Measurements from ENCODE around the gene CLBA1. TPM values are rescaled to one million over a fixed set of nuclear protein-coding genes. Genes with fewer than 3 reads are reported as not detected.

CLBA1 gene
- total and polyA plus RNA-seq, 2 experiments from 2014 or later = 1.6 to 1.8 TPM

GRCh38 chr14:104967386-104968152 is 18.0 kb upstream of the CLBA1 start (continued):
- TF ChIP-seq REST (IDR thresholded peaks at IDR 0.05; ENCODE audit: unreplicated experiment) = no peak
- no peak for TF ChIP-seq ZNF331 (CRISPR knock-in tag; IDR thresholded peaks at IDR 0.05; ENCODE audit: low read depth)
- TF ChIP-seq NANOG (IDR thresholded peaks at IDR 0.05; ENCODE audit: borderline replicate concordance) = no peak
- TF ChIP-seq JUNB (IDR thresholded peaks at IDR 0.05; ENCODE audit: unreplicated experiment) = no peak
- no peak for TF ChIP-seq STAT1 (IDR thresholded peaks at IDR 0.05; ENCODE audit: unreplicated experiment)
- TF ChIP-seq EZH2phosphoT487 (IDR thresholded peaks at IDR 0.05; ENCODE audit: unreplicated experiment) = no peak
- no peak for TF ChIP-seq ZNF114 (CRISPR knock-in tag; IDR thresholded peaks at IDR 0.05)

- Mint-ChIP-seq H3K27ac (no peak overlapping the region), H3K27me3 (ENCODE audit: insufficient read depth, low read depth, poor library complexity) (peaks cover 15% of the 10 kb centered on the region), H3K4me3 (peak overlapping the region; percentile 68), H3K4me1 (peaks cover 10% of the 10 kb centered on the region; the same call in 2 of the 3 replicates), H3K9me3 (no peaks in the 10 kb centered on the region), H3K36me3 (ENCODE audit: low read depth) (no peaks in the 10 kb centered on the region)
- Histone ChIP-seq H3K4me2 (peak overlapping the region; percentile 89), H4K20me1 (replicated peaks; ENCODE audit: insufficient read depth) (no peaks in the 10 kb centered on the region), H3K79me2 (replicated peaks; ENCODE audit: insufficient read depth) (no peaks in the 10 kb centered on the region), H3K36me3 (ENCODE audit: insufficient read depth) (no peaks in the 10 kb centered on the region), H3F3A (replicated peaks; ENCODE audit: low read depth) (no peaks in the 10 kb centered on the region), H3K4me1 (ENCODE audit: insufficient read depth) (peaks cover 13% of the 10 kb centered on the region; the same call in 1 of the 2 replicates), H3K4me3 (peak overlapping the region; percentile 61), H3K27me3 (ENCODE audit: insufficient read depth) (no peaks in the 10 kb centered on the region), H2AFZ (peak overlapping the region; percentile 97), H3K27ac (ENCODE audit: low read depth) (no peak overlapping the region), H3K9me2 (ENCODE audit: insufficient read depth) (no peaks in the 10 kb centered on the region)
- TF ChIP-seq ETS1 (IDR thresholded peaks at IDR 0.05) (no peak), ZNF462 (CRISPR knock-in tag; IDR thresholded peaks at IDR 0.05) (no peak), CTCF (conservative IDR thresholded peaks at IDR 0.05; ENCODE audit: low read depth in 2 of 2) (no peak), NANOG (IDR thresholded peaks at IDR 0.05; ENCODE audit: borderline replicate concordance) (no peak), CREB1 (CRISPR knock-in tag; IDR thresholded peaks at IDR 0.05; ENCODE audit: low read depth) (no peak), JUNB (IDR thresholded peaks at IDR 0.05; ENCODE audit: unreplicated experiment) (no peak), STAT1 (IDR thresholded peaks at IDR 0.05; ENCODE audit: unreplicated experiment) (no peak), ZNF114 (CRISPR knock-in tag; IDR thresholded peaks at IDR 0.05) (no peak), EZH2phosphoT487 (IDR thresholded peaks at IDR 0.05; ENCODE audit: unreplicated experiment) (no peak)
- ATAC-seq = peak; percentile 73
- DNase-seq (ENCODE audit: low spot score) = peak; percentile 73
Observed at GRCh38 chr14:104968153-104968527, 17.4 kb upstream of the CLBA1 start.

Data from GM23338 (cell line).